Measurements from ENCODE around the gene DHODH. TPM values are rescaled to one million over a fixed set of nuclear protein-coding genes. Genes with fewer than 3 reads are reported as not detected.

Gene DHODH
- total and polyA plus RNA-seq, 10 of the 15 experiments (the other 5 are each of a cell fraction or from before 2014, with no cell fraction given) = 3.4 to 23.3 (median 13.2) TPM

DNA sequence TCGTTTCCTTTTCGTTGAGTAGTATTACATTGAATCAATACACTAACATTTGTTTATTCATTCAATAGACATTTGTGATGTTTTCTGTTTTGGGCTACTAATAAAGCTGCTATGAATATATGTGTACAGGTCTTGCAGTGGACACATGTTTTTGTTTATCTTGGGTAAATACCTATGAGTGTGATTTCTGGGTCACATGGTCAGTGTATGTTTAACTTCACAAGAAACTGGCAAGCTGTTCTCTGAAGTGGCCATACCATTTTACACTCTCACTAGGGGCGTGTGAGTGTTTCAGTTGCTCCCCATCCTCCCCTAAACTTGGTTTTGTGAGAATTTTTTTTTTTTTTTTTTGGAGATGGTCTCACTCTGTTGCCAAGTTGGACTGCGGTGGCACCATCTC is 43.3 kb upstream of the DHODH start (continued):
- TF ChIP-seq SP1 (IDR thresholded peaks at IDR 0.05; ENCODE audit: low read depth, low read length) (no peak), NBN (IDR thresholded peaks at IDR 0.05) (no peak)
- TF ChIP-seq, protein P1, sequence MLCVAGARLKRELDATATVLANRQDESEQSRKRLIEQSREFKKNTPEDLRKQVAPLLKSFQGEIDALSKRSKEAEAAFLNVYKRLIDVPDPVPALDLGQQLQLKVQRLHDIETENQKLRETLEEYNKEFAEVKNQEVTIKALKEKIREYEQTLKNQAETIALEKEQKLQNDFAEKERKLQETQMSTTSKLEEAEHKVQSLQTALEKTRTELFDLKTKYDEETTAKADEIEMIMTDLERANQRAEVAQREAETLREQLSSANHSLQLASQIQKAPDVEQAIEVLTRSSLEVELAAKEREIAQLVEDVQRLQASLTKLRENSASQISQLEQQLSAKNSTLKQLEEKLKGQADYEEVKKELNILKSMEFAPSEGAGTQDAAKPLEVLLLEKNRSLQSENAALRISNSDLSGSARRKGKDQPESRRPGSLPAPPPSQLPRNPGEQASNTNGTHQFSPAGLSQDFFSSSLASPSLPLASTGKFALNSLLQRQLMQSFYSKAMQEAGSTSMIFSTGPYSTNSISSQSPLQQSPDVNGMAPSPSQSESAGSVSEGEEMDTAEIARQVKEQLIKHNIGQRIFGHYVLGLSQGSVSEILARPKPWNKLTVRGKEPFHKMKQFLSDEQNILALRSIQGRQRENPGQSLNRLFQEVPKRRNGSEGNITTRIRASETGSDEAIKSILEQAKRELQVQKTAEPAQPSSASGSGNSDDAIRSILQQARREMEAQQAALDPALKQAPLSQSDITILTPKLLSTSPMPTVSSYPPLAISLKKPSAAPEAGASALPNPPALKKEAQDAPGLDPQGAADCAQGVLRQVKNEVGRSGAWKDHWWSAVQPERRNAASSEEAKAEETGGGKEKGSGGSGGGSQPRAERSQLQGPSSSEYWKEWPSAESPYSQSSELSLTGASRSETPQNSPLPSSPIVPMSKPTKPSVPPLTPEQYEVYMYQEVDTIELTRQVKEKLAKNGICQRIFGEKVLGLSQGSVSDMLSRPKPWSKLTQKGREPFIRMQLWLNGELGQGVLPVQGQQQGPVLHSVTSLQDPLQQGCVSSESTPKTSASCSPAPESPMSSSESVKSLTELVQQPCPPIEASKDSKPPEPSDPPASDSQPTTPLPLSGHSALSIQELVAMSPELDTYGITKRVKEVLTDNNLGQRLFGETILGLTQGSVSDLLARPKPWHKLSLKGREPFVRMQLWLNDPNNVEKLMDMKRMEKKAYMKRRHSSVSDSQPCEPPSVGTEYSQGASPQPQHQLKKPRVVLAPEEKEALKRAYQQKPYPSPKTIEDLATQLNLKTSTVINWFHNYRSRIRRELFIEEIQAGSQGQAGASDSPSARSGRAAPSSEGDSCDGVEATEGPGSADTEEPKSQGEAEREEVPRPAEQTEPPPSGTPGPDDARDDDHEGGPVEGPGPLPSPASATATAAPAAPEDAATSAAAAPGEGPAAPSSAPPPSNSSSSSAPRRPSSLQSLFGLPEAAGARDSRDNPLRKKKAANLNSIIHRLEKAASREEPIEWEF (IDR thresholded peaks at IDR 0.05; ENCODE audit: insufficient replicate concordance, low read depth, low read length) = no peak

DNA sequence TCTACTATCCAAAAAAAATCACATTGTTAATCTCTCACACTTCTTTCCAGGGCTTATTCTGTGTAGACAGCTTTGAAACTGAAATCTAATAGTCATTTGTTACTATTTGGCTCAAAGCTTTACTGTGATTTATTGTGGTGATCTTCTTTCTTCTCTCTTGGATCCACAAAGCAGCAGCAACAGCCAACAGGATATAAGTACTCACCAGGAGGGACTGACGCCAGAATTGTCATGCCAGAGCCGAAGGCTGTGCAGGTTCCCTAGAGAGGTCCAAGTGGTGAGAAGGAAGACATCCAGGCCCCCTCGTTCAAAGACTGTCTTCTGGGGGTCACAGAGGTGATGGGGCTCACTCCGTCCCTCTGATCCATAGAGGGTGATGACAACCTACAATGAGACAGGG is 41.6 kb upstream of the DHODH start:
- H3K27ac ChIP-seq (ENCODE audit: control insufficient read depth, insufficient read depth) = no peak overlapping the region
- H3K79me2 ChIP-seq (ENCODE audit: control insufficient read depth, insufficient read depth, low read length) = no peaks in the 10 kb centered on the region
- ChIA-PET POLR2A (no interaction called here), CTCF (interaction anchor here (1.4 to 3.3 kb wide), 2 partner anchors 10 to 84 kb away, joined by 3 to 15 read pairs; no protein-coding TSS in a partner anchor), RAD21 (ENCODE audit: unreplicated experiment) (no interaction called here), SMC1A (ENCODE audit: uncharacterized antibody, unreplicated experiment) (no interaction called here)
- H2AFZ ChIP-seq (ENCODE audit: control insufficient read depth, low read depth, low read length) = no peak overlapping the region
- DNase-seq (ENCODE audit: low read depth, low spot score) (no peak), ATAC-seq (no peak), FAIRE-seq (no peak)
- no peak overlapping the region for H3K4me2 ChIP-seq (ENCODE audit: control insufficient read depth, insufficient read depth)
- intact Hi-C loops (cut with micrococcal nuclease; ENCODE audit: unreplicated experiment) = loop anchor here (10.0 kb wide), 2 partner anchors 282 to 322 kb away; no protein-coding TSS in a partner anchor
- H3K9me3 ChIP-seq (replicated peaks; ENCODE audit: control insufficient read depth, insufficient read depth, low read length) = no peaks in the 10 kb centered on the region
- no peaks in the 10 kb centered on the region for H3K4me1 ChIP-seq (ENCODE audit: control insufficient read depth, insufficient read depth, low read length)
- H3K36me3 ChIP-seq (ENCODE audit: control insufficient read depth in 2 of 2, insufficient read depth in 2 of 2, low read length in 1 of 2) = no peaks in the 10 kb centered on the region
- no TSS peak for BruUV-seq (replicated peaks)
- 16% methylated on average over 4 of the region's 4 CpGs for WGBS (ENCODE audit: insufficient coverage, insufficient replicate concordance, low lambda C conversion rate, missing lambda C conversion rate)
- TF ChIP-seq, protein P2, sequence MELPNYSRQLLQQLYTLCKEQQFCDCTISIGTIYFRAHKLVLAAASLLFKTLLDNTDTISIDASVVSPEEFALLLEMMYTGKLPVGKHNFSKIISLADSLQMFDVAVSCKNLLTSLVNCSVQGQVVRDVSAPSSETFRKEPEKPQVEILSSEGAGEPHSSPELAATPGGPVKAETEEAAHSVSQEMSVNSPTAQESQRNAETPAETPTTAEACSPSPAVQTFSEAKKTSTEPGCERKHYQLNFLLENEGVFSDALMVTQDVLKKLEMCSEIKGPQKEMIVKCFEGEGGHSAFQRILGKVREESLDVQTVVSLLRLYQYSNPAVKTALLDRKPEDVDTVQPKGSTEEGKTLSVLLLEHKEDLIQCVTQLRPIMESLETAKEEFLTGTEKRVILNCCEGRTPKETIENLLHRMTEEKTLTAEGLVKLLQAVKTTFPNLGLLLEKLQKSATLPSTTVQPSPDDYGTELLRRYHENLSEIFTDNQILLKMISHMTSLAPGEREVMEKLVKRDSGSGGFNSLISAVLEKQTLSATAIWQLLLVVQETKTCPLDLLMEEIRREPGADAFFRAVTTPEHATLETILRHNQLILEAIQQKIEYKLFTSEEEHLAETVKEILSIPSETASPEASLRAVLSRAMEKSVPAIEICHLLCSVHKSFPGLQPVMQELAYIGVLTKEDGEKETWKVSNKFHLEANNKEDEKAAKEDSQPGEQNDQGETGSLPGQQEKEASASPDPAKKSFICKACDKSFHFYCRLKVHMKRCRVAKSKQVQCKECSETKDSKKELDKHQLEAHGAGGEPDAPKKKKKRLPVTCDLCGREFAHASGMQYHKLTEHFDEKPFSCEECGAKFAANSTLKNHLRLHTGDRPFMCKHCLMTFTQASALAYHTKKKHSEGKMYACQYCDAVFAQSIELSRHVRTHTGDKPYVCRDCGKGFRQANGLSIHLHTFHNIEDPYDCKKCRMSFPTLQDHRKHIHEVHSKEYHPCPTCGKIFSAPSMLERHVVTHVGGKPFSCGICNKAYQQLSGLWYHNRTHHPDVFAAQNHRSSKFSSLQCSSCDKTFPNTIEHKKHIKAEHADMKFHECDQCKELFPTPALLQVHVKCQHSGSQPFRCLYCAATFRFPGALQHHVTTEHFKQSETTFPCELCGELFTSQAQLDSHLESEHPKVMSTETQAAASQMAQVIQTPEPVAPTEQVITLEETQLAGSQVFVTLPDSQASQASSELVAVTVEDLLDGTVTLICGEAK (IDR thresholded peaks at IDR 0.05; ENCODE audit: borderline replicate concordance) = no peak
- no peak for TF ChIP-seq RB1 (IDR thresholded peaks at IDR 0.05; ENCODE audit: borderline replicate concordance)
- TF ChIP-seq ZNF207 (IDR thresholded peaks at IDR 0.05; ENCODE audit: borderline replicate concordance) = no peak
- TF ChIP-seq ZNF274 (IDR thresholded peaks at IDR 0.05; ENCODE audit: insufficient read depth, insufficient read length) = no peak
- TF ChIP-seq KDM1A (IDR thresholded peaks at IDR 0.05; ENCODE audit: borderline replicate concordance) = no peak
- no peak for TF ChIP-seq HDAC2 (IDR thresholded peaks at IDR 0.05)
- TF ChIP-seq CEBPB (IDR thresholded peaks at IDR 0.05; ENCODE audit: borderline replicate concordance in 1 of 2, low read depth in 2 of 2, low read length in 2 of 2) = no peak
- TF ChIP-seq EGR1 (IDR thresholded peaks at IDR 0.05; ENCODE audit: borderline replicate concordance in 1 of 2, low read depth in 2 of 2, low read length in 2 of 2) = no peak
- no peak for TF ChIP-seq ZNF622 (IDR thresholded peaks at IDR 0.05)
- TF ChIP-seq POLR2AphosphoS2 (IDR thresholded peaks at IDR 0.05; ENCODE audit: low read depth, low read length) = no peak
- TF ChIP-seq TARDBP (IDR thresholded peaks at IDR 0.05; ENCODE audit: borderline replicate concordance) = no peak
- TF ChIP-seq STAT3 (IDR thresholded peaks at IDR 0.05; ENCODE audit: low read depth, low read length) = no peak
- H3K4me3 ChIP-seq = no peak overlapping the region
- H3K27me3 ChIP-seq (replicated peaks in 1 of 2; ENCODE audit: control insufficient read depth in 2 of 2, insufficient read depth in 2 of 2, low read length in 1 of 2) = no peaks in the 10 kb centered on the region
- in situ Hi-C loops (cut with MboI) = no loop called here
- no peaks in the 10 kb centered on the region for H4K20me1 ChIP-seq (ENCODE audit: control insufficient read depth, insufficient read depth)
- H3K9ac ChIP-seq (ENCODE audit: control insufficient read depth, insufficient read depth, low read length) = no peak overlapping the region

Data from GM12878 (cell line).